CD4-positive, alpha-beta T cell (primary cell): ENCODE data around the gene CZIB. TPM values are rescaled to one million over a fixed set of nuclear protein-coding genes. Genes with fewer than 3 reads are reported as not detected.

Experiments used
- ATAC-seq: fragments of 200-7000 bp; cut with Tn5 transposase; one replicate; pipeline ENCODE4 v1.10.0; 2022; ENCODE audit warnings: mild to moderate bottlenecking; ENCODE audit not compliant: poor library complexity
- CTCF ChIA-PET: fragments of 350-600 bp; sonication (Branson Sonifier 250); formaldehyde crosslinking; loops from one replicate; lab custom pipeline; 2021; ENCODE audit warnings: antibody characterized with exemption, inconsistent platforms; lab: Charles Lee
- POLR2A ChIA-PET: fragments of 350-600 bp; sonication (Branson Sonifier 250); formaldehyde crosslinking; loops from one replicate; lab custom pipeline; 2021; ENCODE audit warnings: antibody characterized with exemption, inconsistent platforms; lab: Charles Lee
- DNase-seq, 14 experiments: peaks; one replicate each; pipeline ENCODE4 v3.0.0-alpha.2; 2013 to 2020; ENCODE audit warnings: mixed read lengths in 2 of 14
- H3K27ac ChIP-seq, 2 donors: one replicate each; pipeline versions ENCODE4 v1.5.1 to v1.7.0; 2013; ENCODE audit warnings: low read length in 2 of 2, low read depth in 1 of 2, mild to moderate bottlenecking in 1 of 2
- H3K27me3 ChIP-seq, 2 experiments: 1 replicate in 1 of 2; 2 replicates in 1 of 2; pipeline versions ENCODE4 v1.6.1 to v1.7.0; 2013; ENCODE audit warnings: low read length in 2 of 2, control low read depth in 1 of 2, mild to moderate bottlenecking in 1 of 2, moderate library complexity in 1 of 2; ENCODE audit not compliant: insufficient read depth in 2 of 2, control insufficient read depth in 1 of 2
- H3K36me3 ChIP-seq: one replicate; pipeline ENCODE4 v1.6.1; 2013; ENCODE audit warnings: low read length, control low read depth; ENCODE audit not compliant: insufficient read depth
- H3K4me1 ChIP-seq: one replicate; pipeline ENCODE4 v1.6.1; 2013; ENCODE audit warnings: low read length, control low read depth; ENCODE audit not compliant: insufficient read depth
- H3K4me3 ChIP-seq: one replicate; pipeline ENCODE4 v1.5.1; 2013; ENCODE audit warnings: mild to moderate bottlenecking, low read length, moderate library complexity
- H3K9me3 ChIP-seq, 2 experiments: 1 replicate in 1 of 2; 2 replicates in 1 of 2; pipeline versions ENCODE4 v1.6.1 to v1.7.0; 2013; ENCODE audit warnings: low read length in 2 of 2, mild to moderate bottlenecking in 2 of 2, control low read depth in 1 of 2, moderate library complexity in 1 of 2; ENCODE audit not compliant: control insufficient read depth in 1 of 2, insufficient read depth in 1 of 2
- H3K27ac Mint-ChIP-seq: one replicate; pipeline ENCODE4 v1.8.0; 2020; ENCODE audit warnings: mixed read lengths
- H3K27me3 Mint-ChIP-seq: one replicate; pipeline ENCODE4 v1.8.0; 2021; ENCODE audit warnings: mixed read lengths
- H3K36me3 Mint-ChIP-seq: one replicate; pipeline ENCODE4 v1.8.0; 2021; ENCODE audit warnings: low read depth, mixed read lengths
- H3K4me1 Mint-ChIP-seq: one replicate; pipeline ENCODE4 v1.8.0; 2021; ENCODE audit warnings: low read depth, mixed read lengths
- H3K4me3 Mint-ChIP-seq: one replicate; pipeline ENCODE4 v1.8.0; 2020; ENCODE audit warnings: mild to moderate bottlenecking, mixed read lengths
- H3K9me3 Mint-ChIP-seq: one replicate; pipeline ENCODE4 v1.8.0; 2020; ENCODE audit warnings: mixed read lengths
- CTCF ChIP-seq: fragments of 200-600 bp; IDR thresholded peaks from one replicate; pipeline ENCODE4 v1.8.0; 2022; ENCODE audit warnings: antibody characterized with exemption, mild to moderate bottlenecking
- intact Hi-C, 2 experiments: fragments of 100-400 bp; cut with DNase I in 1 of 2; cut with micrococcal nuclease in 1 of 2; formaldehyde crosslinking; loops; one replicate each; pipeline versions ENCODE4 v1.15.1 to v1.9.0; 2023 to 2025; cut with DNase I, micrococcal nuclease
- total RNA-seq, 174 experiments: library from RNA in 2 of 174; stranded (reverse) in 2 of 174; gene quantifications; one replicate each; pipeline ENCODE4 v1.2.3 and lab custom pipeline; 2021 to 2026

Gene CZIB
- total RNA-seq, 2 experiments from 2014 or later = 28.8 to 28.9 TPM

GRCh38 chr1:53188099-53188498, 32.3 kb downstream of the CZIB start:
- ChIA-PET CTCF (no interaction called here), POLR2A (no interaction called here)
- Mint-ChIP-seq H3K4me1 (no peaks in the 10 kb centered on the region), H3K4me3 (no peak overlapping the region), H3K36me3 (no peaks in the 10 kb centered on the region), H3K27me3 (no peaks in the 10 kb centered on the region), H3K27ac (no peak overlapping the region), H3K9me3 (no peaks in the 10 kb centered on the region)
- H3K27ac ChIP-seq = no peak overlapping the region
- TF ChIP-seq CTCF = no peak
- no peak overlapping the region for H3K4me3 ChIP-seq
- H3K4me1 ChIP-seq = no peaks in the 10 kb centered on the region
- DNase-seq = no peak
- H3K36me3 ChIP-seq = no peaks in the 10 kb centered on the region
- peaks cover 0 to 11% of the 10 kb centered on the region in 2 experiments for H3K9me3 ChIP-seq
- intact Hi-C loops = no loop called here
- no peaks in the 10 kb centered on the region for H3K27me3 ChIP-seq
- no peak for ATAC-seq

GRCh38 chr1:53187401-53187800, 33.0 kb downstream of the CZIB start:
- ATAC-seq (no peak), DNase-seq (no peak)
- Mint-ChIP-seq H3K4me1 (no peaks in the 10 kb centered on the region), H3K4me3 (no peak overlapping the region), H3K27ac (no peak overlapping the region), H3K27me3 (no peaks in the 10 kb centered on the region), H3K9me3 (no peaks in the 10 kb centered on the region), H3K36me3 (no peaks in the 10 kb centered on the region)
- CTCF ChIA-PET = no interaction called here
- Histone ChIP-seq H3K4me1 (peaks cover under 1% of the 10 kb centered on the region), H3K27me3 (no peaks in the 10 kb centered on the region), H3K4me3 (no peak overlapping the region), H3K36me3 (no peaks in the 10 kb centered on the region), H3K27ac (no peak overlapping the region), H3K9me3 (peaks cover 0 to 11% of the 10 kb centered on the region in 2 experiments)
- intact Hi-C loops = no loop called here
- TF ChIP-seq CTCF = no peak
- POLR2A ChIA-PET = no interaction called here

- Histone ChIP-seq H3K36me3 (no peaks in the 10 kb centered on the region), H3K4me1 (peaks cover 4% of the 10 kb centered on the region), H3K9me3 (peaks cover 0 to 11% of the 10 kb centered on the region in 2 experiments), H3K4me3 (no peak overlapping the region), H3K27ac (no peak overlapping the region), H3K27me3 (no peaks in the 10 kb centered on the region)
- no peak for DNase-seq
- TF ChIP-seq CTCF = no peak
- intact Hi-C loops = no loop called here
- Mint-ChIP-seq H3K27ac (no peak overlapping the region), H3K4me1 (no peaks in the 10 kb centered on the region), H3K4me3 (no peak overlapping the region), H3K27me3 (no peaks in the 10 kb centered on the region), H3K36me3 (no peaks in the 10 kb centered on the region), H3K9me3 (no peaks in the 10 kb centered on the region)
- ChIA-PET POLR2A (interaction anchor here (1.6 kb wide), 1 partner anchor 10 kb away, joined by 4 read pairs; no protein-coding TSS in a partner anchor), CTCF (no interaction called here)
- ATAC-seq = no peak
Measured at GRCh38 chr1:53186533-53186932, 33.9 kb downstream of the CZIB start.
